Mesenchymal stem cell (in vitro differentiated cells and primary cell): ENCODE data around the gene ARMH3.

Experiments
- DNase-seq: peaks from one replicate; pipeline ENCODE4 v3.0.0-alpha.2; 2013
- H2AFZ ChIP-seq: one replicate; pipeline ENCODE4 v1.6.1; 2013; ENCODE audit warnings: low read depth, mild to moderate bottlenecking, control low read depth, inconsistent platforms, low read length, moderate library complexity
- H2AK5ac ChIP-seq: 2 replicates; pipeline ENCODE4 v1.6.1; 2013; ENCODE audit warnings: low read length, moderate library complexity, mild to moderate bottlenecking, inconsistent platforms; ENCODE audit not compliant: severe bottlenecking
- H2BK120ac ChIP-seq: one replicate; pipeline ENCODE4 v1.6.1; 2013; ENCODE audit warnings: low read depth, mild to moderate bottlenecking, inconsistent platforms, low read length, moderate library complexity
- H2BK12ac ChIP-seq, 2 experiments: one replicate each; pipeline ENCODE4 v1.6.1; 2013; ENCODE audit warnings: inconsistent platforms in 2 of 2, low read length in 2 of 2, mild to moderate bottlenecking in 2 of 2, moderate library complexity in 2 of 2, control low read depth in 1 of 2
- H2BK15ac ChIP-seq: one replicate; pipeline ENCODE4 v1.6.1; 2013; ENCODE audit warnings: mild to moderate bottlenecking, low read depth, inconsistent platforms; ENCODE audit not compliant: poor library complexity, severe bottlenecking
- H2BK5ac ChIP-seq: 2 replicates; pipeline ENCODE4 v1.6.1; 2013; ENCODE audit warnings: low read depth, mild to moderate bottlenecking, low read length, control low read depth, inconsistent platforms; ENCODE audit not compliant: poor library complexity, severe bottlenecking
- H3K14ac ChIP-seq, 2 experiments: one replicate each; pipeline ENCODE4 v1.6.1; 2013; ENCODE audit warnings: inconsistent platforms in 2 of 2, low read length in 2 of 2, control low read depth in 1 of 2, mild to moderate bottlenecking in 1 of 2, moderate library complexity in 1 of 2
- H3K18ac ChIP-seq, 2 experiments: one replicate each; pipeline ENCODE4 v1.6.1; 2013; ENCODE audit warnings: inconsistent platforms in 2 of 2, low read length in 2 of 2, control low read depth in 1 of 2, low read depth in 1 of 2, mild to moderate bottlenecking in 1 of 2
- H3K23ac ChIP-seq, 2 experiments: one replicate each; pipeline ENCODE4 v1.6.1; 2013; ENCODE audit warnings: inconsistent platforms in 2 of 2, low read length in 2 of 2, mild to moderate bottlenecking in 2 of 2, moderate library complexity in 2 of 2, control low read depth in 1 of 2
- H3K27ac ChIP-seq: 2 replicates; pipeline ENCODE4 v1.5.1; 2013; ENCODE audit warnings: mild to moderate bottlenecking, moderate library complexity, low read length, control low read depth, inconsistent platforms; ENCODE audit not compliant: poor library complexity, severe bottlenecking
- H3K27me3 ChIP-seq, 2 experiments: 2 replicates each; pipeline versions ENCODE4 v1.6.1 to v1.7.0; 2013; ENCODE audit warnings: low read length in 2 of 2, mild to moderate bottlenecking in 2 of 2, moderate library complexity in 2 of 2, control low read depth in 1 of 2, inconsistent platforms in 1 of 2; ENCODE audit not compliant: control insufficient read depth in 1 of 2, insufficient read depth in 1 of 2
- H3K36me3 ChIP-seq, 2 experiments: 2 replicates each; pipeline versions ENCODE4 v1.6.1 to v1.7.0; 2013; ENCODE audit warnings: low read length in 2 of 2, control low read depth in 1 of 2, inconsistent platforms in 1 of 2, low read depth in 1 of 2, mild to moderate bottlenecking in 1 of 2; ENCODE audit not compliant: insufficient read depth in 2 of 2, control insufficient read depth in 1 of 2
- H3K4ac ChIP-seq, 2 experiments: one replicate each; pipeline ENCODE4 v1.6.1; 2013; ENCODE audit warnings: inconsistent platforms in 2 of 2, low read length in 2 of 2, mild to moderate bottlenecking in 2 of 2, moderate library complexity in 2 of 2, control low read depth in 1 of 2, low read depth in 1 of 2
- H3K4me1 ChIP-seq: 2 replicates; pipeline ENCODE4 v1.6.1; 2013; ENCODE audit warnings: low read depth, low read length, control low read depth; ENCODE audit not compliant: control insufficient read depth, insufficient read depth
- H3K4me2 ChIP-seq: 2 replicates; pipeline ENCODE4 v1.6.1; 2013; ENCODE audit warnings: low read length, mild to moderate bottlenecking, inconsistent platforms; ENCODE audit not compliant: poor library complexity, severe bottlenecking
- H3K4me3 ChIP-seq, 2 experiments: 2 replicates each; pipeline versions ENCODE4 v1.5.1 to v1.7.0; 2013; ENCODE audit warnings: low read length in 2 of 2, mild to moderate bottlenecking in 2 of 2, control low read depth in 1 of 2, low read depth in 1 of 2; ENCODE audit not compliant: insufficient read depth in 1 of 2
- H3K79me1 ChIP-seq: replicated peaks from 2 replicates; pipeline ENCODE4 v1.6.1; 2013; ENCODE audit warnings: mild to moderate bottlenecking, control low read depth, low read length, inconsistent platforms; ENCODE audit not compliant: poor library complexity, severe bottlenecking
- H3K9ac ChIP-seq: 2 replicates; pipeline ENCODE4 v1.7.0; 2013; ENCODE audit warnings: mild to moderate bottlenecking, low read length, moderate library complexity
- H3K9me3 ChIP-seq: 2 replicates; pipeline ENCODE4 v1.7.0; 2013; ENCODE audit warnings: mild to moderate bottlenecking, low read length; ENCODE audit not compliant: control insufficient read depth
- H4K8ac ChIP-seq: one replicate; pipeline ENCODE4 v1.6.1; 2013; ENCODE audit warnings: inconsistent platforms, mild to moderate bottlenecking, low read length, moderate library complexity
- H4K91ac ChIP-seq: one replicate; pipeline ENCODE4 v1.6.1; 2013; ENCODE audit warnings: mild to moderate bottlenecking, low read length, inconsistent platforms
- WGBS: methylation state at CpG from one replicate; pipeline ENCODE4 v1.1.7; 2013; ENCODE audit warnings: mixed read lengths; 5-methylcytosine and 5-hydroxymethylcytosine counted together

Gene ARMH3

GRCh38 chr10:101817337-101818118 lies 238.4 kb downstream of the ARMH3 start:
- H3K4ac ChIP-seq: peak overlapping the region; percentile 96 to 99
- no peaks in the 10 kb centered on the region for H3K27me3 ChIP-seq
- DNase-seq: peak; percentile 91
- peak overlapping the region; percentile 1 to 46 for H3K23ac ChIP-seq
- WGBS: under 1% methylated on average over 43 of the region's 44 CpGs
- peak overlapping the region; percentile 94 to 95 for H3K18ac ChIP-seq
- H2AK5ac ChIP-seq: peak overlapping the region; percentile 31
- H3K9ac ChIP-seq: peak overlapping the region; percentile 100
- peak overlapping the region; percentile 89 for H4K91ac ChIP-seq
- no peaks in the 10 kb centered on the region for H3K9me3 ChIP-seq
- peak overlapping the region; percentile 57 for H2BK5ac ChIP-seq
- H3K4me2 ChIP-seq: peak overlapping the region; percentile 84
- H3K4me3 ChIP-seq: peak overlapping the region; percentile 93 to 96
- H4K8ac ChIP-seq: peak overlapping the region; percentile 45
- H2BK15ac ChIP-seq: peak overlapping the region; percentile 62
- H2BK120ac ChIP-seq: peak overlapping the region; percentile 97
- peaks cover 9% of the 10 kb centered on the region for H3K79me1 ChIP-seq
- H3K4me1 ChIP-seq: peaks cover 11% of the 10 kb centered on the region
- H2BK12ac ChIP-seq: no peak overlapping the region
- peak overlapping the region; percentile 95 for H3K27ac ChIP-seq
- peaks cover 2 to 8% of the 10 kb centered on the region in 2 experiments for H3K36me3 ChIP-seq
- H3K14ac ChIP-seq: peak overlapping the region; percentile 63 to 78
- H2AFZ ChIP-seq: no peak overlapping the region

DNA sequence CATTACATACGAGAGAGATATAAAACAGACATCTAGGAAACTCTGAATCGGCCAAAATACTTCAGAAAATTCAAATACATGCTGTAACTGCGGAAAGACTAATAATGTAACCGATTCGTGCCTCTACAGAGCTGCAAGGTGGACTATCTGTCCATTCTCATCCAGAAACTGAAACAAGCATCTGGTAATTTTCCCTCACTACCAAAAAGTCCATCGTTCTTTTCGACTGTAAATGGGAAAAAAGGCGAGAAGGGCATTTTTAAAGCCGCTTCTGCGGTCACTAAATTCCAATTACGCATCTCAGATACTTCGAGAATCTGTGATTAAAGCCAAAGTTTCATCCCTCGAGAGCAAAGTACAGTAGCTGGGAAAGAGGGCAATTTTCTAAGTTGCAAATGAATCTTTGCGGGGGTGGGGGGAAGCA lies 239.0 kb downstream of the ARMH3 start:
- H2AK5ac ChIP-seq: no peak overlapping the region
- peak overlapping the region; percentile 56 for H3K27ac ChIP-seq
- H2BK12ac ChIP-seq: no peak overlapping the region
- no peak overlapping the region for H3K23ac ChIP-seq
- peaks cover 9% of the 10 kb centered on the region for H3K79me1 ChIP-seq
- H2BK15ac ChIP-seq: no peak overlapping the region
- no peaks in the 10 kb centered on the region for H3K9me3 ChIP-seq
- no peak overlapping the region for H2BK120ac ChIP-seq
- no peak overlapping the region for H3K18ac ChIP-seq
- H4K91ac ChIP-seq: no peak overlapping the region
- H3K14ac ChIP-seq: peak overlapping the region in 1 of 2 experiments; percentile 63
- H3K4me3 ChIP-seq: peak overlapping the region; percentile 14 to 96
- DNase-seq: peak; percentile 15
- peak overlapping the region; percentile 84 for H3K4me2 ChIP-seq
- H2AFZ ChIP-seq: no peak overlapping the region
- no peak overlapping the region for H3K4ac ChIP-seq
- no peak overlapping the region for H4K8ac ChIP-seq
- peaks cover 6 to 14% of the 10 kb centered on the region in 2 experiments for H3K36me3 ChIP-seq
- H3K9ac ChIP-seq: peak overlapping the region; percentile 100
- no peaks in the 10 kb centered on the region for H3K27me3 ChIP-seq
- 2% methylated on average over 11 of the region's 14 CpGs for WGBS
- H3K4me1 ChIP-seq: peaks cover 13% of the 10 kb centered on the region
- H2BK5ac ChIP-seq: no peak overlapping the region

DNA sequence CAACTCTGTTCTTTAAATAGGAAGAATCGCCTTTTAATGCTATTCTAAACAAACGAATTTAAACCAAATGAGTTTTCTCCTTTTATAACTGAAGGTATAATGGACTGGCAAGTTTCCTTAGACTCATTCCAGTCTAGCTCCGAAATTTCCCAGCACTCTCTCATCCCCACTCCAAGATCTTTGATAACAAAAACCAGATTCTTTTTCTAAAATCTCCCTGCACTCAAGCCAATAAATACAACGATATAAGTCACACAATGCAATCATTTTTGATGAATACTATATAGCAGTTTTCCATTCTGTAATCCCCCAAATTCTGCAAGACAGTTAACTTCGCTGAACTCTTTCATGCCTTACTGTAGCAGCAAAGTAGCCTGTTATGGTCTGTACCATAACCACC lies 239.6 kb downstream of the ARMH3 start:
- no peak overlapping the region for H3K23ac ChIP-seq
- peaks cover 7 to 20% of the 10 kb centered on the region in 2 experiments for H3K36me3 ChIP-seq
- no peak overlapping the region for H3K4ac ChIP-seq
- H3K14ac ChIP-seq: no peak overlapping the region
- peak overlapping the region; percentile 64 to 96 for H3K4me3 ChIP-seq
- no peak overlapping the region for H3K18ac ChIP-seq
- H3K79me1 ChIP-seq: peaks cover 9% of the 10 kb centered on the region
- no peak overlapping the region for H3K27ac ChIP-seq
- no peaks in the 10 kb centered on the region for H3K9me3 ChIP-seq
- H2BK12ac ChIP-seq: no peak overlapping the region
- H4K91ac ChIP-seq: no peak overlapping the region
- H2AFZ ChIP-seq: no peak overlapping the region
- peak overlapping the region; percentile 84 for H3K4me2 ChIP-seq
- H2BK120ac ChIP-seq: no peak overlapping the region
- no peak for DNase-seq
- 7% methylated on average over 4 of the region's 5 CpGs for WGBS
- H2BK5ac ChIP-seq: no peak overlapping the region
- H3K27me3 ChIP-seq: no peaks in the 10 kb centered on the region
- no peak overlapping the region for H2BK15ac ChIP-seq
- H4K8ac ChIP-seq: no peak overlapping the region
- peak overlapping the region; percentile 100 for H3K9ac ChIP-seq
- peaks cover 13% of the 10 kb centered on the region for H3K4me1 ChIP-seq
- no peak overlapping the region for H2AK5ac ChIP-seq

DNA sequence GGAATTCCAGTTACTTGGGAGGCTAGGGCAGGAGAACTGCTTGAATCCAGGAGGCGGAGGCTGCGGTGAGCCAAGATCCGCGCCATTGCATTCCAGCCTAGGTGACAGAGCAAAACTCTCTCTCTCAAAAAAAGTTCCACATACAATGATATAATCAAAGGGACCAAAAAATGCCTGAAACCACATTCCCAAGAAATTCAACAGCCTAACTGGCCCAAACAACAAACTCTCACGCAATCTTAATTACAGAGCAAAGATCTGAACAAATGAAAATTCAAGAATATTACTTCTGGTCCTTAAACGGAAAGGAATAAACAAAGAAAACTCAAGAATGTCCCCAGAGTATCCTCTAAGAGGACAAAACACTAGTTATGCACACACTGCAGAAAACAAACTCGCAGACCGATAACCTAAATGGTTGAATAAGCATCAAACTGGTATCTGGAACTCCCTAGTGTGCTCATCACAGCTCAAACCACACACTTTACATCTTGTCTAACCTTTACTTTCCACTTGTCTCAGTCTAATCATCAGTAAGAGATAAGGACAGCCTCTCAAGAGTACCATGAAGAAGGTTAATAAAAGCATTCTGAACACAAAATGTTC lies 241.4 kb downstream of the ARMH3 start:
- Histone ChIP-seq H2AFZ (no peak overlapping the region), H3K9ac (peak overlapping the region; percentile 100), H3K14ac (no peak overlapping the region), H2AK5ac (no peak overlapping the region), H3K27me3 (no peaks in the 10 kb centered on the region), H2BK120ac (no peak overlapping the region), H3K36me3 (peaks cover 15 to 36% of the 10 kb centered on the region in 2 experiments), H4K8ac (no peak overlapping the region), H3K18ac (no peak overlapping the region), H3K4me2 (peak overlapping the region; percentile 44), H3K4ac (no peak overlapping the region), H3K79me1 (peaks cover 4% of the 10 kb centered on the region), H3K4me3 (peak overlapping the region in 1 of 2 experiments; percentile 96), H2BK15ac (no peak overlapping the region), H3K9me3 (no peaks in the 10 kb centered on the region), H2BK12ac (no peak overlapping the region), H2BK5ac (no peak overlapping the region), H3K27ac (no peak overlapping the region), H3K4me1 (peaks cover 12% of the 10 kb centered on the region), H4K91ac (no peak overlapping the region), H3K23ac (no peak overlapping the region)
- WGBS: 77% methylated on average over 8 of the region's 8 CpGs
- DNase-seq: peak; percentile 26
